HG02798 (cell line): ENCODE measurements around the gene CMIP.

Experiments
- ATAC-seq: cut with Tn5 transposase; IDR thresholded peaks from one replicate; pipeline ENCODE4 v1.9.1; 2021; ENCODE audit warnings: mild to moderate bottlenecking; ENCODE audit not compliant: unreplicated experiment, poor library complexity

The CMIP gene

DNA sequence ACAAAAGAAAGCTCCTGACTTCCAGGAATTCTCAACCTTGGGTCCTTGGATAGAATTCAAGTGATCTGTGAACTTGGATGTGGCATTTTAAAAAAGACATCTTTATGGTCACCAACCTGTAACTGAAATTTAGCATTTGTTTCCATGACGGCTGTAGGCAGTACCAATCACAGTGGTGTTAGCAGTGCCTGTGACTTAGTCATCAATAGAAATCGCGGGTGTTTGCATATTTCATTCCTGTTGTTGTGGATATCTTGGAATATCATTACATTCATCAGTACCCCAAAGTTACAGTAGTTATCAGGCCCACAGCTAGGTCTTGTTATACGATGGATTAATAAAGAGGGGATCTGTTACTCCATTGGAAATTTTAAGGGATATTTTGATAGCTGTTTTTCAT lies 81.6 kb downstream of the CMIP start:
- ATAC-seq = no peak

DNA sequence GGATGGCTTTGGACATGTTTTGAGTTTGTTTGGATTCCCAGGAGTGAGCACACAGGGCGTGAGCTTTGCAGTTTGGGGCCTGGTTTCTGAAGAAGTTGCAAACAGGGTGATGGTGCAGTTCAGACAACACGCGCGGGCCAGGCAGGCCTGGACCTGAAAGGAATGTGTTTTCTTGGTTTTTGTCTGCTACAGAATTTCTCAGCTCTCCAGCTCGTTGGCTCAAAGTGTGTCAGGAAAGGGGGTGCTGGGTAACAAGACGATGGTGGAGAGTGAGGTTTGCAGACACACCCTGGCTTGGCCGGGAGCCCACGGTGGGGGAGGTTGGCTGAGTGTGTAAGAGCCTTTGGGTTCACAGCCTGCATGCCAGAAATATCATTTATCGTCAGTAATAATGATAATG lies 82.3 kb downstream of the CMIP start:
- no peak for ATAC-seq

DNA sequence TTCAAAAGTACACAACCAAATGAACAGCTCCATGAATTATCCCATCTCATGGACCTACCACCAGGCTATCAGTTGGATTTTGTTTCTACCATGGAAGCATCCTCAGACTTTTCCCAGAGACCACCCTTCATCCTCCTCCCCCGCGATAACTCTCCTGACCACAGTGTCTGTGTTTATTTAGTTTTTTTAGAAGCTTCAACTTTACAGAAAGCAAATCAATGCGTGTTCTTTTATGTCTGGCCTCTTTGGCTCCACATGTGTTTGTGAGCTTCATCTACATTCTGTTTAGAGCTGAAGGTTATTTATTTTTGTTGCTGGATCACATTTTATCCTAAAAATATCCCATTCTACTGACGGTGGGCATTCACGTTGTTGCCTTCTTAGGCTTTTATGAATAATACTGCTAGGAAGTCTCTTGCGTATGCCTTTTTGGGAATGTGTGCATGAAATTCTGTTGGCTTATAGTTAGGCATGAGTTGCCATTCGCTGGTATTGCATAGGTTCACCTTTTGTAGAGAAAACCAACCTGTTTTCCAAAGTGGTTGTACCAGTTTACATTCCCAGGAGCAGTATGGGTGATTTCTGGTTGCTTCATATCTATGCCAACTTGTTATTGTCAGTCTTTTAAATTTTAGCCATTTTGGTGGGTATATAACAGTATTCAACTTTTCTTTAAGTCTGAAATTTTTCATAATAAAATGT lies 83.0 kb downstream of the CMIP start:
- no peak for ATAC-seq

DNA sequence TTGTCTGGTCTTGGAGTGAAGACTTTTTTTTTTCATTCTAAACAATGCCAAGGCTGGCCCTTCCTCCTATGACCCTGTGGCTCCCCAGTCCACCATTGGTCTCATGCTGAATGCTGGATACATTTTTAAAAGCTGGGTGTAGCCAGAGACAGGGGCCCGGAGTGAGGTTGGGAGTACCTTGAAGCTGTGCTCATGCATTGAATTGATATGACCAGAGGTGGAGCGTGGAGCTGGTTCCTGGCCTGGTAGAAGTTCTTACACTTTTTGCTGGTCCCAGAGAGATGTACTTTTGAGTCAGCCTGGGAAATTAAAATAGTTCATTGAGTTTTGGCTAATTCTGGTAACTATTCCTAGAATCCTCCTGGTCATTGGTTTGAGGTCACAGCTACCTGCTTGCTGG lies 83.6 kb downstream of the CMIP start:
- no peak for ATAC-seq

DNA sequence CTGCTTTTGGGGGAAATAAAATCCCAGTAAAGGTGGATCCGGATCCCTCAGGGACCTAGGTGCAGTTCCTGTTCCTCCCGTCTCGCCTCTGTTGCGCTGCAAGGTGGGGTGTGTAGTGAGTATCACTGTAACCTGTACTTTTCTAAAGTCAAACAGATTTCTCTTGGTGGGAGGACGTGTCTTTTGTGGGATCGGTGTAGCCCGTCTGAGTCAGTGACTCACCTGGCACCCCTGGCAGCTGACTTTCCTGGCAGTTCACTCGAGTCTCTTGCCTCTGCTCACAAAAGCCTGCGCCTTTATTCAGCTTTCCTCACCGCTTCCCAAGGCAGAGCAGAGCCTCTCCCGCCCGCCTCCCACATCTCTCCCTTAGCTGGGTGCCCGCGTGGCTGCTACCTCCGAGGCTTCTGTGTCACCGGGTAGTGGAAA lies 85.7 kb downstream of the CMIP start:
- ATAC-seq = no peak

DNA sequence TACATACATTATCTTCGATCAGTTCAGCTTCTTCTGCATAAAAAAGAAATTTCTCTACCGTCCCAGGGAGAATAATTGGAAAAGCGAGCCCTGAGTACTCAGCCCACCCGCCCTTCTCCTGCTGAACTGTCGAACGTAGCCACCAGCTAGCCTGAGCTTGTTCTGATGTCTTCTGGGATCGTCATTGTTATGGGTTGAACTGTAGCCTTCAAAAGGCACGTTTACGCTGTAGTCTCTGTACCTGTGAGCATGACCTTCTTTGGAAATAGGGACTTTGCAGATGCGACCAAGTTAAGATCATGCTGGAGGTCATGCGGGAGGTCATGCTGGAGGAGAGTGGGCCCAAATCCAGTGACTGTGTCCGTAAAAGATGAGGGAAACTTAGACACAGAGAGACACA lies 86.2 kb downstream of the CMIP start:
- ATAC-seq = no peak

DNA sequence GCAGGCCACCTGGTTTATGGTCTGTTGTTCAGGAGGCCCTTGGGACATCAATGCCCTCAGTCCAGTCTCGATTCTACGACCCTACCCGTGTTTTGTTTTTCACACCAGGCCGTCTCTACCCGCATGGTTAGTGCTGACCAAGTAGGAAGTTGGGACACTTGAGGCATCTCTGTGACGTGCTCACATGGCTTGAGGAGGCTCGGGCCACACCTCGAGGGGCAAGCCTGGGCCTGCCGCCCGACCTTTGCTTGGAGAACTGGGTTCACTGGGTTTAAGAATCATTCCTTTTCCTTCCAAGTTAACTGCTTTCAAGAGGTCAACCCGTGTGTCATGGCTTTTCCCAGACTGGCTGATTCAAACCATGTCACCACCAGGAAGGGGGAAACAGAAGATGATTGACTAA lies 86.8 kb downstream of the CMIP start:
- ATAC-seq = no peak

DNA sequence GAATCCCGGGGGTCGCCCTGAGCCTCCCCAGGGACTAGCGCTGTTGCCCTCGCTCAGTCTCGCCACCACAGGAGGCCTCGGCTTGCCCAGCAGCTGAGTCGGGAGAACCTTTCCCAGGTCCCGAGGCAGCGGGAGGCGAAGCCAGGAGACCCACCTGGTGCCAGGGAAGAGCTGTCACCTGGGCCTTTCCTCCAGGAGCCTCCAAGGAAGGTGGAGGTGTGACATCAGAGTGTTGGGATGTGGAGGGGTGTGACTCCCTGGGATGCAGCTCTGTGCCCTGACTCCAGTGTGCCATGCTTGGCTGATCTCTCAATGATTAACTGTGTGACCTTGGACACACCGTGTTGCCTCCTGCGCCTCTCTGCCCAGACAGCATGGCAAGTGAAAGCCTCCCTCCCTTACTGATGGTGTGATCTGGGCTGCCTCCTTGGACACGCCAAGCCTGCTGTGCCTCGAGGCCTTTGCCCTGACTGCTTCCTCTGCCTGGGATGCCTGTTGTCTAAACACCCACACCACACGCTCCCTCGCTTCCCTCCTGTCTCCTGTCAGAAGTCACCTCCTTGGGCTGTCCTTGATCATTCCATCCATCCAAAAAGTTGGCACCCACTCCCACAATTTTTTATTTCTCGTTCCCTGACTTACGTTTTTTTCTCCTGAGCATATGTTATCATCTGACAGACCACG lies 88.0 kb downstream of the CMIP start:
- no peak for ATAC-seq

DNA sequence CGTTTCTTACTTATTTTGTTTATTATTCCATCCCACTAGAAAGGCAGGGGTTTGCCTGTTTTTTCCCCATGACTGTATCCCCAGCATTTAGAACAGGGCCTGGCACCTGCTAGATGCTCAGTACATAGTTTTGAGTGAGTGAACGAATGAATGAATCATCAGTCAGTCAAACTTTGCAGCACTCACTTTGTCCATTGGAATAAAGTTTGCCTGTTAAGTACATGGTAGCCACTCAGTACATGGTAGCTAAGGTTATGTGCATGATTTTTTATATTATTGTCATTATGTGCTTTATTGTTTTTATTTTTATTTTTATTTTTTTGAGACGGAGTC lies 88.5 kb downstream of the CMIP start:
- ATAC-seq = no peak

DNA sequence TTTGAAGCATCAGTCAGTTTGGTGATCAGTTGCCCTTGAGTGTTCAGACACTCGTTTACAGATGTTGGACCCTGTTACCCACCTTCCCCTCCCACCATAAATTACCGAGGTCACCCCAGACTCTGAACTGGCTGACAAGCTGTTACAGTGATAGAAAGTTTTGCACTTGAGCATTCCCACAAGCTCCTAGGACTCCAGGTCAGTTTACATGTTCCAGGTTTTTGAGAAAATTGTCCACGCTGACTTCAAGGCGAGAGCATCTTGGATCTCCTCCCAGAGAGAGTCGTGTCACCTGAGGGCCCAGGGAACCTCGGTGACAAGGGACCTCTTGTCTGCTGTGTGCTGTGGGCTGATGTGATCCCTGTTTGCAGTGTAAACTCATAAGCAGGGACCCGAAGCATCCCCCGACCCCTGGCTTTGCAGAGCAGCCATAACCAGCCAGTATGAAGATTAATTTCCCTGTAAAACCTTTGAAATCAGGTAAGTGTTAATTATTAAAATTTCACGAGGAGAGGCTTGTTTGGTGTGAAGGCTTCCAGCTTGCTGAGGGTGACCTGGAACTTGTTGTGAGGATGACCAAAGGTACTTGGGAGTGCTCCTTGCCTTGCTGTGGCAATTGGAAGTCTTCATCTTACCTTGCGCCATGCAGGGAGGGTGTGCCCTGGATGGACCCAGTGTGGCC lies 91.2 kb downstream of the CMIP start:
- no peak for ATAC-seq

DNA sequence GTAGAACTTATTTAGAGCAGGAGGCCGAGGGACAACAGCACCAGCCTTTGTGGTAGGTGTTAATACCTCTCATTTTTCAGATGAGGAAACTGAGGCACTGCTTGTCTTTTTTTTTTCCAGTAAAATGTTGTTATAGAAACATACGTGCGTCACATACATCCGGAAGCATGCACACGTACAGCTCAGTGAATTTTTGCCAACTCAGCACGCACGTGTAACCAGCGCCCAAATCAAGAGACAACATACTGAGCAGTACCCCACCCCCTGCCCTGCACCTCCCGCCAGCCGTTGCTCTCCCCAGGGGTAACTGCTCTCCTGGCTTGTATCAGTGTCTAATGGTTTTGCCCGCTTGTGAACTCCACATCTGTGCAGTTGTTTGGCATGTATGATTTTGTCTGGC lies 92.0 kb downstream of the CMIP start:
- no peak for ATAC-seq

DNA sequence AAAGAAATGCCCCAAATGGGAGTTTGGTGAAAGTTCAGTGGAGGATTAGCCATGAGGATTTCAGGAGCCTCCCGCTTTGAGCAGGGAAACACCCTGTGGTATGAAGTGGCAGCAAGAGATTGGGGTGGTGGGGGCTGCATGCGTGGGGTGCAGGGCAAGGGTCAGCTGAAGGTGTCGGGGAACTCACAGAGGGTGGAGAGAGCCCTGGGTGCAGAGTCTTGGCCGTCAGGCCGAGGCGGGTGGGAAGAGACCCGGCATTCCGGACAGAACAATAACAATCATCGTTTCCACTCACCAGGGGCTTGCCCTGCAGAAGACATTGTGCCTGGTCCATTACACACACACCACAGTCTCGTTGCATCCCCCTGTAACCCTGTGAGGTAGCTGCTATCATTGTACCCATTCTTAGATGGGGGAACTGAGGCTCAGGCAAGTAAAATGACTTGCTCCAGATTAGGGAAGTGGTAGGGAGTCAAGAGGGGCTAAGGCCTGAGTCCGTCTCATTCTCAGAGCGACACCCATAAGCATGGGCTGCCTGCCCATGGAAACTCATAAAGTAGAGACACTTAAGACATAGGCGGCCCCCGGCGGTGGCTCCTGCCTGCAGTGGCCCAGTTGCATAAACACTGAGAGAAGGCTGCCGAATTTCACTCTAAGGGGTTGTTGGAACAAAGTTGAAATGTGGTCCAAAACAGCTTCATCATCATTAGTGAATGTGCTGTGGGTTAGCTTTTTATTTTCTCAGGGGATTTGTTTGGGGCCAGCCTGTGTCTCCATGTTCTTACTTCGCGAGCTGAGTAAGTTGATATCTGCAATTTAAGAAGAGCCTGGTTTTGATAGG lies 93.3 kb downstream of the CMIP start:
- ATAC-seq = no peak

DNA sequence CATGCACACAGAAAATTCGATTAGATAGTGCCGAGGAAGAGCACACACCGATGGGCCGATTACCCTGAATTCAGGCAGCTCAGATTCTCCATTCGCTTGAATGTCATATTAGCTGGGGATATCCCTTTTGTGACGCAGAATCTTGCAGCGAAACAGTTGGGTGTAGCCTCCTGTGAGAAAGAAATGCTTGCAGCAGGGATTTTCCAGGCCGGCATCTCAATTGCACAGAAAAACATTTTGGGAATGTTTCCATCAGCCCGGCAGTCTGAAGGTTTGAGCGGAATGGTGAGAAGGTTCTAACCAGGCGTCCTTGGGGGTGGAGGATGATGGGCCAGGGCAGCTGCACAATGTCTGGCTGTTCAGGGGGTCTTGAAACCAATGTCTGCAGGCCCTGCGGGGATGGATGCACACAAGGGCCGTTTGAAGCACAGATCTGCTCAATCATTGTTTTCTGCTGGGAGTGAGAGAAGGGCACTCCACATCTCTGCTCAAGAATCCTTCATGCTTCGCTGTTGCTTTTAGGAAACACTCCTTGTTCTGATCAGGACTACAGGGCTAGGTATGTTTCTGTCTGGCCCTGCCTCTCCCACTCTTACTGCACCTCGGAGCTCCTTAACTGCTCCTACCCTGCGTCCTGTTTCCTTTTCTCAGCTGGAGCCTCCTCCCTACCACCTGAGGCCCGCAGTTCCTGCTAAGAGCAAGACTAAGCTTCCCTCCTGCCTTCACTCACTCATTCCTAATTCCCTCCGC lies 94.6 kb downstream of the CMIP start:
- no peak for ATAC-seq

DNA sequence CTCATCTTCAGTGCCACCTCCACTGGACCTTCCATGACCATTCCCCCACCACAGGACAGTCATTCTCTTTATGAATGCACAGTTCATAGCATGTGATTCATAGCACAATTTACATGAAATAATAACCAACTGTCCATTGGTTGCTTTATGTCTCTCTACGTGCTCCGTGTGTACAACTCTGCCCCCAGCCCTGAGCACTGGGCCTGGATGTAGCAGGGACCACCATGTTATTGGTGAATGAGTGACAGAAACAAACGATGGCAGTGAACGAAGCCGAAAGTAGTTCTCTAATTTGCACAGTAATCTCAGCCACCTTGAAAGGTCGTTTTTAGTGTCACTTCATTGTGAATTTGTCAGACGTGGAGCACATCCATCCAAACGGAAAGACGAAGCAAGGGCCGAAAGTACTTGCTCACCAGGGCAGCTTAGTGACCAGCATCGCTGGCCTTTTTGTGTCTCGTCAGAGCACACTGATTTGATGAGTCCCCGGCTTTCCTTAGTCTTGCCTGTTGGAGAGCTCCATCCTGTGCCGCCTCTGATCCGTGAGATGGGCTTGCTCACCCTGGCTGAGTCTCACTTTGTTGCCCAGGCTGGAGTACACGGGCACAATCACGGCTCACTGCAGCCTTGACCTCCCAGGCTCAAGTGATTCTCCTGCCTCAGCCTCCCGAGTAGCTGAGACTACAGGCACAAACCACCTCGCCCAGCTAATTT lies 95.3 kb downstream of the CMIP start:
- ATAC-seq = no peak

DNA sequence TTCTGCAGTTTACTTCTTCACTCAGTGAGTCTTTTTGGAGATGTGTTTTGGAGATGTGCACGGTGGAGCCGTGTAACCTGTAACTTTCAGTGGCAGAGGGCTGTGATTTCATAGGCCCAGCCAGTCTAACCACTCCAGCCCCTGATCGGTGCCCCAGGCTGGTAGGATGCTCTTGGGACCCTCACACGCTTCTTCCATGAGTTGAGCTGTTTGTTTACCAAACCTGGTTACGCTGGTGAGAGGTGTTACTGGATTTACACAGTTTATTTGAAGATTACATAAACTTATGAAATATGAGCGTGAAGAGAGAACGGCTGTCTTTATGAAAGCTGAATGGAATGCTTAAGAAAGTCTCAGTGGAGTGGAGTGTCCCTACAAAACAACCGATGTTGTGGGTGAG lies 96.7 kb downstream of the CMIP start:
- no peak for ATAC-seq

DNA sequence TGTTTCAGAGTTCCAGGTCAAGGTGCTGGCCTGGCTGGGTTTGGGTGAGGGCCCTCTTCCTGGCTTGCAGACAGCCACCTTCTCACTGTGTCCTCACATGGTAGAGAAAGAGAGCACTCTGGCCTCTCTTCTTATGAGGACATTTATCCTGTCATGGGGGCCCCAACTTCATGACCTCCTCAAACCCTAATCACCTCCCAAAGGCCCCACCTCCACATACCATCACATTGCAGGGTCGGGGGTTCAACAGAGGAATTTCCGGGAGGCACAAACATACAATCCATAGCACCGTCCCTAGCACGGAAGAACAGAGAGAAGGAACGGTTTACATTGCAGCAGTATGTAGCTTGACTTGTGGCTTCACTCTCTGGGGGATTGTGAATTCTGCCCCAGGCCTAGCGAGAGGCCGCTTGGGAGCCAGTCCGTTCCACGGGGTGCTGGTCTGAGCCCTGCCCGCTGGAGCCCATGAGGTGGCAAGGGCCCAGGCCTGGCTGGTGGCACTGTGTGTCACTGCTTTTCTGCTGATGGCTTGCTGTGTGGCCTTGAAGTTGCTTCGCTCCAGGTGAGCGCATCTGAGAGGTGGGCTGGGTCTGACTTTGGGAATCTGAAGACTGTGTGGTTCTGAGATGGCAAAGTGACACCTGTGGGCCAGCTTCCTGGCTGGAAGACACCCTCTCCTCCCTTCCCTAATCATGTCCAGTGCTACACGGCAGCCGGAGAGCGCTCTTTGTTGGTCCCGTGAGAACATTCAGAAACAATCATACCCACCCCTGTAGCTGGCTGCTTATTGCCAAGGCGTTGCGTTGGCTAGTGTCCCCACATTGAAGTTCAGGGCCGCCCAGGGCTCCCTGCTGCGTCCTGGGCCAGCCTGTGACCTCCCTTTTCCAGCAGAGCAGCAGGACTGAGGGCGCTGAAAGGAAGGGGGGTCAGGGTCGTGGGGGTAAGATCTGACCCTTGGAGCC lies 98.3 kb downstream of the CMIP start:
- no peak for ATAC-seq

DNA sequence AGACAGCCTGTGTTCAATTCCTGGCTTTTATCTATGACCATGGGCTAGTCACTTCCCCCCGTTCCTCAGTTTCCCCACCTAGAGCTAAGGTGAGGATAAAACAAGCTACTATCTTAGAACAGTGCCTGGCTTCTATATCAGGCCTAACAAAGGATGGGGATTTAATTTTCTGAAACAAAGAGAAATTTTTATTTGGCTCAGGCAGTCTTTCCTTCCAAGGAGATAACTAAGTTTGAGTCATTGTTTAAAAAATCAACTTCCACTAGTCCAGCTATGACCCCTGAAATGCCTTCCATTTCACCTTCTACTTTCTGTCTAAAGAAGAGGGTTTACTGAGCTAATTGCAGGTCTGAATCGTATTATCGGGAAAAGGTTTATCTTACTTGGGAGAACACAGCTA lies 99.0 kb downstream of the CMIP start:
- ATAC-seq = no peak

DNA sequence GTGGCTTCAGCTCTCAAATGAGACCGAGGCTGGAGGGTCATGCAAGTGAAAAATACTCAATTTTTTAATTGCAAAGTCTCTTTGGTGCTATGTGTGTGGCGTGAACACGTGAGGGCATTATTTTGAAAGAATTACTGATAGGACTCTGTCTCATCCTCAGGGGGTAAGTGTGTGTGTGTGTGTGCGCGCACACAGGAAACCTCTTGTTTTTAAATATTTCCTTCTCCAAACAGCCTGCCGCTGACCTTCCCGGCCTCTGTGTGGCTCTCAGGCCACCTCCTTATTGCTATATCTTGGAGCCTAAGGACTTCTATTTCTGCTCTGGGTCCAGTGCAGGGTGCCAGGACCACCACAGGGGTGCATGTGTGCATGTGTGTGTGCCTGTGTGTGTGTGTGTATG lies 99.7 kb downstream of the CMIP start:
- no peak for ATAC-seq
